B cell (primary cell): ENCODE results near the gene ZNRD2.

Experiments used
- EZH2 ChIP-seq: IDR thresholded peaks from 2 replicates; pipeline ENCODE4 v1.6.1; 2012; ENCODE audit warnings: borderline replicate concordance, low read depth, mild to moderate bottlenecking, moderate library complexity, low read length; ENCODE audit not compliant: insufficient read depth, poor library complexity, severe bottlenecking
- TF ChIP-seq, protein P1 (sequence below): fragments of 200-600 bp; IDR thresholded peaks from one replicate; pipeline ENCODE4 v1.8.0; 2022; ENCODE audit warnings: antibody characterized with exemption, mild to moderate bottlenecking

DNA sequence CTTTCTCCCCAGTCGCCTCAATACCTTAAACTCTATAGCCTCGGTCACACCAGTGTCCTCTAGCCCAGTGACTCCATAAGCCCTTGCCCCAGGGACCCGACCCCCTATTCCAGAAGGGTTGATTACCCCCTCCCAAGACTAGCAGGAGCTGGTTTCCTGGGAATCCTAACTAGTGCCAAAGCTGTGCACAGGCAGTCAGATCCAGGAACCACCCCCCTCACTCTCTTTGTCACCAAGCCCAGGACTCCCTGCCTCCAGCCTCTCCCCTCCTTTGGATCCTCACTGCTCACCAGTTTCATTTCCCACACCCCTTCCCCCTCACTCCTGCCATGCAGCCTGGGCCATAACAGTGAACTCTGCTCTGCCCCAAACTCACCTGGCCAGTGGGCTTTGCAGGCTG, 21.9 kb upstream of the ZNRD2 start:
- TF ChIP-seq, protein P1, sequence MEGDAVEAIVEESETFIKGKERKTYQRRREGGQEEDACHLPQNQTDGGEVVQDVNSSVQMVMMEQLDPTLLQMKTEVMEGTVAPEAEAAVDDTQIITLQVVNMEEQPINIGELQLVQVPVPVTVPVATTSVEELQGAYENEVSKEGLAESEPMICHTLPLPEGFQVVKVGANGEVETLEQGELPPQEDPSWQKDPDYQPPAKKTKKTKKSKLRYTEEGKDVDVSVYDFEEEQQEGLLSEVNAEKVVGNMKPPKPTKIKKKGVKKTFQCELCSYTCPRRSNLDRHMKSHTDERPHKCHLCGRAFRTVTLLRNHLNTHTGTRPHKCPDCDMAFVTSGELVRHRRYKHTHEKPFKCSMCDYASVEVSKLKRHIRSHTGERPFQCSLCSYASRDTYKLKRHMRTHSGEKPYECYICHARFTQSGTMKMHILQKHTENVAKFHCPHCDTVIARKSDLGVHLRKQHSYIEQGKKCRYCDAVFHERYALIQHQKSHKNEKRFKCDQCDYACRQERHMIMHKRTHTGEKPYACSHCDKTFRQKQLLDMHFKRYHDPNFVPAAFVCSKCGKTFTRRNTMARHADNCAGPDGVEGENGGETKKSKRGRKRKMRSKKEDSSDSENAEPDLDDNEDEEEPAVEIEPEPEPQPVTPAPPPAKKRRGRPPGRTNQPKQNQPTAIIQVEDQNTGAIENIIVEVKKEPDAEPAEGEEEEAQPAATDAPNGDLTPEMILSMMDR = no peak
- no peak for TF ChIP-seq EZH2
